HG03196 (cell line): ENCODE results near the gene CDC14A.
"Not testable (repeated sequence)": the region's sequence is repeated elsewhere in the genome, so short reads cannot be mapped to it uniquely, and the experiment has no call there.

ENCODE experiments used
- ATAC-seq: cut with Tn5 transposase; IDR thresholded peaks from one replicate; pipeline ENCODE4 v1.9.1; 2021; ENCODE audit not compliant: unreplicated experiment

CDC14A gene

GRCh38 chr1:100361511-100362089, 9.3 kb downstream of the CDC14A start:
- ATAC-seq = no peak

GRCh38 chr1:100362821-100363466, 10.6 kb downstream of the CDC14A start:
- ATAC-seq = no peak

- no peak for ATAC-seq
Measured at GRCh38 chr1:100363831-100364230, 11.5 kb downstream of the CDC14A start.

GRCh38 chr1:100364697-100365096, 12.4 kb downstream of the CDC14A start:
- ATAC-seq = no peak

- no peak for ATAC-seq
Measured at GRCh38 chr1:100366209-100366525, 13.9 kb downstream of the CDC14A start.

GRCh38 chr1:100369339-100369738, 17.0 kb downstream of the CDC14A start:
- ATAC-seq = not testable (repeated sequence)

GRCh38 chr1:100373953-100374352, 21.6 kb downstream of the CDC14A start:
- not testable (repeated sequence) for ATAC-seq

GRCh38 chr1:100376890-100377289, 24.6 kb downstream of the CDC14A start:
- ATAC-seq = not testable (repeated sequence)

GRCh38 chr1:100377590-100378361, 25.5 kb downstream of the CDC14A start:
- peak; percentile 92 for ATAC-seq

- ATAC-seq = no peak
Measured at GRCh38 chr1:100378956-100379355, 26.6 kb downstream of the CDC14A start.

- no peak for ATAC-seq
Measured at GRCh38 chr1:100380635-100381034, 28.3 kb downstream of the CDC14A start.

GRCh38 chr1:100382657-100383056, 30.4 kb downstream of the CDC14A start:
- ATAC-seq = no peak

- no peak for ATAC-seq
Measured at GRCh38 chr1:100383743-100384405, 31.6 kb downstream of the CDC14A start.

- ATAC-seq = no peak
Measured at GRCh38 chr1:100387209-100387608, 34.9 kb downstream of the CDC14A start.

- ATAC-seq = no peak
Measured at GRCh38 chr1:100387657-100388350, 35.5 kb downstream of the CDC14A start.

- ATAC-seq = no peak
Measured at GRCh38 chr1:100390531-100390930, 38.2 kb downstream of the CDC14A start.

- ATAC-seq = no peak
Measured at GRCh38 chr1:100391675-100392074, 39.4 kb downstream of the CDC14A start.

GRCh38 chr1:100392756-100393155, 40.5 kb downstream of the CDC14A start:
- ATAC-seq = no peak

GRCh38 chr1:100394285-100394684, 42.0 kb downstream of the CDC14A start:
- no peak for ATAC-seq

GRCh38 chr1:100395913-100396312, 43.6 kb downstream of the CDC14A start:
- ATAC-seq = no peak

GRCh38 chr1:100396651-100397050, 44.3 kb downstream of the CDC14A start:
- ATAC-seq = no peak
